GM12891 (cell line): ENCODE results near the gene HHAT.

Experiments used
- POLR2A ChIP-seq: IDR thresholded peaks from 2 replicates; pipeline ENCODE4 v1.6.1; 2011; ENCODE audit warnings: low read depth, low read length, control low read depth
- TAF1 ChIP-seq: IDR thresholded peaks from 2 replicates; pipeline ENCODE4 v1.6.1; 2011; ENCODE audit warnings: low read depth, low read length, control low read depth

DNA sequence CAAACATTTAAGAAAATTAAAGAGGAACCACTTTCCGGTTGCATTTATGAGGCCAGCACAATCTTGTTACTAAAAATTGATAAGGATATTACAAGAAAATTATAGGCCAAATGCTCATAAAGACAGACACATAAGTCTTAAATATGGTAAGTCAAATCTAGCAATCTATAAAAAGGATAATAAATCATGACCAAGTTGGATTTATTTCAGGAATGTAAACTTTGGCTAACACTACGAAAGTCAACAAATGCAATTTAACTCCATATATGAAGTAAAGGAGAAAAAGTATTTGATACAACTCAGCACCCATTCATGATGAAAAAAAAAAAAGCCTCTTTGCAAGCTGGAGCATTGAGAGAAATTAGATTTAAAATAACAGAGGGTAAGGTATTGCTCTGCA lies 6.3 kb downstream of the HHAT start:
- TF ChIP-seq TAF1 (no peak), POLR2A (no peak)
